GM18526 (cell line): Measurements from ENCODE around the gene MBOAT2.

Experiments
- POLR2A ChIP-seq: IDR thresholded peaks from 3 replicates; pipeline ENCODE4 v1.6.1; 2011; ENCODE audit not compliant: insufficient read length; ENCODE audit errors: extremely low read depth

MBOAT2 gene

GRCh38 chr2:8889978-8890377, 113.5 kb downstream of the MBOAT2 start:
- no peak for TF ChIP-seq POLR2A

- no peak for TF ChIP-seq POLR2A
Observed at GRCh38 chr2:8888963-8889362, 114.5 kb downstream of the MBOAT2 start.

- TF ChIP-seq POLR2A: no peak
Observed at GRCh38 chr2:8886876-8887275, 116.6 kb downstream of the MBOAT2 start.

DNA sequence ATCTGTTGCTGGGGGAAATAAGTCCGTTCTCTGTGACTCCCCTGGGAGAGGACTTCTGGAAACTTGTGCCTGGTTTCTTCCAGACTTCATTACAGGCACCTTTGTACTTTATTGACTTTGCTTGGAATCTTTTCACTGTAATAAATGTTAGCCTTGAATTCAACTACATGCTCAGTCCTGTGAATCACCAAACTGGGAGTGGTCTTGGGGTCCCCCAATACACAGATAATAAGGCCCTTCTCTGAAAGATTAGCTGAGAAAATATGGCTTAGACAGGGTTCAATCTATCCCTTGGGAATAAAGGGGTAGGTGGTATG, 117.3 kb downstream of the MBOAT2 start:
- no peak for TF ChIP-seq POLR2A

DNA sequence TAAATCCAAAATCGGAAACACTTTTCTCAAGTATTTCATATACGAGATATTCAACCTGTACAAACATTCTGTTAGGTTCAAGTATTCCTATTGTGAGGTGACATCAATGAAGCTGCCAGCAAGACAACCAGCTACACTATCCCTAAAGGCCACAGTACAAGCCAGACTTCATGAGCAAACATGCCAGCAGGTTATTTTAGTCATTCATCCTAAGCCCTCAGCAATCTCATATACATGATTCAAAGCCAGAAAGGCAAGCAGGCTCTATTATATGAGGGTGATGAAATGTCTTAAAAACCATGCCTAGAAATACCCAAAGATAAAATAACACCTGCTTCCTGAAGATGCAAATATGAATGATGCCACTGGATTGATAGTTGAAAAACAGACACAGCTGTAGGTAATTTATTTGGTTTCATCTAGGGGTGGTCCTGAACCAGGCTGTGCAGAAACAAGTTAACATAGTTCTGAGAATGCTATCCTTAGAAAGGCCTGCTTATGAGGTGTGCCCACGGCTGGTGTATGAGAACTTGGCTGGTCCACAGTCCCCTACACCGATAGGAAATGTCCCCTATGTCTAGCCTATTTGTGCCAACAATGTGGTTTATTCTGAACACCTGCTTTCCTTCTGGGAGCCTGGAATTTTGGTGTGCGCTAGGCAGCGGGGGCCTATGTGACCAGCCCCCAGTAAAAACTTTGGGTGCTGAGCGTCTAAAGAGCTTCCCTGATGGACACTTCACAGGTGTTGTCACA, 117.9 kb downstream of the MBOAT2 start:
- TF ChIP-seq POLR2A: no peak

GRCh38 chr2:8884812-8885211, 118.7 kb downstream of the MBOAT2 start:
- TF ChIP-seq POLR2A: no peak

- TF ChIP-seq POLR2A: no peak
Observed at GRCh38 chr2:8882094-8882493, 121.4 kb downstream of the MBOAT2 start.

DNA sequence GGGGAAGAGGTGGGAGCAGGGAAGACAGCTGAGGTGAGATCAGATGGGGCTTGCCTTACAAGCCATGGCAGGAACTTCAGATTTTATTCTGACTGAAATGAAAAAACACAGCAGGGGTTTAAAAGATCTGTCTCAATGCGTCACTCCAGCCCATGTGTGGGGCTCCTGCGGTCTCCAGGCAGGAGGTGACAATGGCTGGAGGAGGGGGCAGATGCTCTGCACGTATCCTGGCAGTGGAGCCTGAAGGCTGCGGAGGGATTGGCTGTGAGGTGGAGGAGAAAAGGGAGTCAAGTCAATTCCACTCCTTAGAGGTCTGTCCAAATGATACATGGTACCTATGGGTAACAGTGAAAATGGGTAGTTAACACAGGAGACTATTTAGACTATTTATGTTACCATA, 125.6 kb downstream of the MBOAT2 start:
- no peak for TF ChIP-seq POLR2A

DNA sequence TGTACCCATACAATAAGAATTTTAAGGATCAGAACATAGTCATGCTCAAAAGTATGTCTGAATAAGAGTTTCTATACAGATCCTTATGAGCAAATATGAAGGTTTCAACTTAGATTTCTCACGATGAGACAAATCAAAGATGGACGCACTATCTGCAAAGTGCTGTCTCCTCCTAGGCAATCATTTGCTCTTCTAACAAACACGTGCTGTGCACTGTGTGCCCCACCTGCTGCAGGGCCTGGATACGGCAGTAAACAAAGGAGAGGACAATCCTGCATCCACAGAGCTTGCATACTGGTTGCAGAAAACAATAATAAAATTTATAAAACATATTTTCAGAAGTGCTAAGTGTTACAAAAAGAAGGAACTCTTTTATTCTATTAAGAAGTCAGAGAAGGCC, 126.2 kb downstream of the MBOAT2 start:
- TF ChIP-seq POLR2A: no peak

GRCh38 chr2:8876628-8877027, 126.9 kb downstream of the MBOAT2 start:
- TF ChIP-seq POLR2A: no peak

GRCh38 chr2:8872821-8873432, 130.6 kb downstream of the MBOAT2 start:
- no peak for TF ChIP-seq POLR2A

DNA sequence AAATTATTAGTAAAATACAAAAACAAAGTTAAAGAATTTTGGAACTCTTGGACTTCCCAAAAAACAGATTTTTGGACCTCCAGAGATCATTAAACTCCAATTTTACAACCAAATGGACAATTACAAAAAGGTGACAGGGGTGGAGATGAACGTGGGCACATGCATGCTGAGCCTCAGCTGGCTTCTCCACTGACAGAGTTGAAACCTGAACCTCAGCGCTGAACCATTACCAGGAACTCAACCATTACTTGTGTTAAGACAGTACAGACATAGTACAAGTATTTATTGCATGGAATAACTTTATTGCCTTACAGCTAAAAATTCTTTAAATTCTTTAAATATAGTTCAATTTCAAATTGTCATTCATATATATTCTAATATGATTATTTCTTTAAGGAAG, 133.0 kb downstream of the MBOAT2 start:
- TF ChIP-seq POLR2A: no peak

GRCh38 chr2:8867363-8867762, 136.1 kb downstream of the MBOAT2 start:
- no peak for TF ChIP-seq POLR2A

- no peak for TF ChIP-seq POLR2A
Observed at GRCh38 chr2:8863331-8863953, 140.0 kb downstream of the MBOAT2 start.

DNA sequence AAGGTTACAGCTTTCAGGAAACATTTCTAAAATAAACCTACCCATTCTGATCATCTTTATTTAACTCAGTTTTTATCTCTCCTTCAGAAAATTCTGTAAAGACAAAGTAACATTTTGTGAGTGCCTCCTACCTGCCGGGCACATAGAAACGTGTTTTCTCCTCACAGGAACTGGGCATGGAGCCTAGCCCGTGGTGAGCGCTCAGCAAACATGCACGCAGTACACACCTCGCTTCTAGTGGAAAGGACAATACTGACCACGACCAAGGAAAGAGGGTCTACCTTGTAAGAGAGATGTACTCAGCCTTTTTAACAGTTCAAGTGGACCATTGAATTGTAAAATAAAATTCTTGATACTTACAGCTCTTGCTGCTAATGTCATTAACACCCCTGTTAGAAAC, 141.3 kb downstream of the MBOAT2 start:
- TF ChIP-seq POLR2A: no peak

GRCh38 chr2:8861797-8862196, 141.7 kb downstream of the MBOAT2 start:
- no peak for TF ChIP-seq POLR2A

GRCh38 chr2:8860239-8860638, 143.2 kb downstream of the MBOAT2 start:
- TF ChIP-seq POLR2A: no peak

DNA sequence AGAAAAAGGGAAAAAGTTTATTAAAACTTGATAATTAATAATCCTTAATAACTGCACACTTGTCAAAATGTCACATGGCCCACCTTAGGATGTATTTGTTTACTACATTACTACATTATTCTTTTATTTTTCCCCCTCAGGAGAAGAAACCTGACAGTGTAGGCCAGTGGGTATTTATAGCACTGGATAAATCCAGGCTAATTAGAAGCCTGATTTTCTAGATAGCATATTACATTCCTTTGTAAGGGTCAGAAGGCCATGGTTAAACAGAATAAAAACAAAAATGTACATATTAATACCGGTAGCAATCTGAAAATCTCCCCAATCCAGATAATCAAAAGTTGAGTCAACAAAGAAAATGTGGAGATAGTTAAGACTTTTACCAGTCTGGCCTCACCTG, 144.6 kb downstream of the MBOAT2 start:
- TF ChIP-seq POLR2A: no peak
